CD4-positive, alpha-beta memory T cell (primary cell): ENCODE data around the gene MCC. TPM values are rescaled to one million over a fixed set of nuclear protein-coding genes. Genes with fewer than 3 reads are reported as not detected.
A peak's percentile ranks its signal among the peaks of the same experiment; 100 is the strongest.

Experiments
- CTCF ChIA-PET: fragments of 350-600 bp; sonication (Branson Sonifier 250); formaldehyde crosslinking; loops from one replicate; lab custom pipeline; 2021; ENCODE audit warnings: inconsistent platforms; ENCODE audit not compliant: partially characterized antibody; lab: Charles Lee
- POLR2A ChIA-PET: fragments of 350-600 bp; sonication (Branson Sonifier 250); formaldehyde crosslinking; loops from one replicate; lab custom pipeline; 2021; ENCODE audit not compliant: partially characterized antibody; lab: Charles Lee
- DNase-seq, 5 donors: peaks; one replicate each; pipeline versions ENCODE4 v3.0.0 to v3.0.0-alpha.2; 2020 to 2022; ENCODE audit warnings: mixed read lengths in 1 of 5
- H3K27ac ChIP-seq: one replicate; pipeline ENCODE4 v1.7.0; 2013; ENCODE audit warnings: low read depth, low read length
- H3K27me3 ChIP-seq: 2 replicates; pipeline ENCODE4 v1.7.0; 2013; ENCODE audit warnings: mild to moderate bottlenecking, low read length, moderate library complexity; ENCODE audit not compliant: insufficient read depth
- H3K36me3 ChIP-seq: 2 replicates; pipeline ENCODE4 v1.7.0; 2013; ENCODE audit warnings: mild to moderate bottlenecking, low read length, moderate library complexity; ENCODE audit not compliant: insufficient read depth
- H3K4me1 ChIP-seq: 2 replicates; pipeline ENCODE4 v1.7.0; 2013; ENCODE audit warnings: mild to moderate bottlenecking, low read length, moderate library complexity; ENCODE audit not compliant: insufficient read depth
- H3K4me3 ChIP-seq, 2 donors: one replicate each; pipeline ENCODE4 v1.7.0; 2013; ENCODE audit warnings: low read length in 2 of 2, mild to moderate bottlenecking in 1 of 2
- H3K9me3 ChIP-seq, 2 donors: one replicate each; pipeline ENCODE4 v1.7.0; 2013; ENCODE audit warnings: low read length in 2 of 2, control low read depth in 1 of 2; ENCODE audit not compliant: control insufficient read depth in 1 of 2
- H3K27ac Mint-ChIP-seq, 7 donors: one replicate each; pipeline ENCODE4 v1.8.0; 2020 to 2021; ENCODE audit warnings: mixed read lengths in 7 of 7, mild to moderate bottlenecking in 6 of 7, inconsistent platforms in 3 of 7, moderate library complexity in 3 of 7
- H3K27me3 Mint-ChIP-seq, 2 donors: one replicate each; pipeline ENCODE4 v1.8.0; 2020 to 2021; ENCODE audit warnings: mixed read lengths in 2 of 2
- H3K36me3 Mint-ChIP-seq, 2 donors: one replicate each; pipeline ENCODE4 v1.8.0; 2020 to 2021; ENCODE audit warnings: mixed read lengths in 2 of 2, inconsistent platforms in 1 of 2, mild to moderate bottlenecking in 1 of 2
- H3K4me1 Mint-ChIP-seq, 4 donors: one replicate each; pipeline ENCODE4 v1.8.0; 2020 to 2021; ENCODE audit warnings: mixed read lengths in 4 of 4, mild to moderate bottlenecking in 1 of 4
- H3K4me3 Mint-ChIP-seq, 8 donors: one replicate each; pipeline ENCODE4 v1.8.0; 2020 to 2021; ENCODE audit warnings: mixed read lengths in 8 of 8, mild to moderate bottlenecking in 7 of 8, moderate library complexity in 6 of 8, inconsistent platforms in 3 of 8
- H3K9me3 Mint-ChIP-seq, 8 donors: one replicate each; pipeline ENCODE4 v1.8.0; 2020 to 2021; ENCODE audit warnings: mixed read lengths in 8 of 8, mild to moderate bottlenecking in 5 of 8, inconsistent platforms in 3 of 8, moderate library complexity in 1 of 8
- intact Hi-C: fragments of 100-400 bp; cut with micrococcal nuclease; formaldehyde crosslinking; loops from one replicate; pipeline ENCODE4 v1.15.1; 2023
- polyA plus RNA-seq, 2 donors: library from polyadenylated mRNA; unstranded; fragments of 300-500 nt; fragmentation: Illumina TruSeq; gene quantifications; one replicate each; pipeline ENCODE4 v1.2.3, GENCODE V29; 2021
- total RNA-seq, 2 experiments: library from RNA; stranded (reverse); gene quantifications; one replicate each; pipeline ENCODE4 v1.2.3, GENCODE V29; 2021

The MCC gene
- total and polyA plus RNA-seq, 4 experiments from 2014 or later = 0.92 to 12.1 (median 7.7) TPM

GRCh38 chr5:113039934-113040285 lies 448.3 kb downstream of the MCC start:
- Histone ChIP-seq H3K27me3 (no peaks in the 10 kb centered on the region), H3K27ac (no peak overlapping the region), H3K4me3 (no peak overlapping the region), H3K36me3 (no peaks in the 10 kb centered on the region), H3K4me1 (no peaks in the 10 kb centered on the region), H3K9me3 (no peaks in the 10 kb centered on the region)
- Mint-ChIP-seq H3K4me1 (peaks cover 7 to 13% (median 10%) of the 10 kb centered on the region in 4 donors), H3K4me3 (no peak overlapping the region), H3K9me3 (no peaks in the 10 kb centered on the region), H3K27me3 (no peaks in the 10 kb centered on the region), H3K36me3 (peaks cover 3 to 13% of the 10 kb centered on the region in 2 donors), H3K27ac (peak overlapping the region in 1 of 7 donors; percentile 5)
- no peak for DNase-seq
- CTCF ChIA-PET = interaction anchor here (1.3 to 3.9 kb wide), 2 partner anchors 10 to 43 kb away, joined by 3 to 18 read pairs; no protein-coding TSS in a partner anchor
- POLR2A ChIA-PET = no interaction called here
- intact Hi-C loops = no loop called here

GRCh38 chr5:113039229-113039933 lies 448.9 kb downstream of the MCC start:
- Histone ChIP-seq H3K4me3 (no peak overlapping the region), H3K9me3 (no peaks in the 10 kb centered on the region), H3K27me3 (no peaks in the 10 kb centered on the region), H3K4me1 (no peaks in the 10 kb centered on the region), H3K36me3 (no peaks in the 10 kb centered on the region), H3K27ac (no peak overlapping the region)
- POLR2A ChIA-PET = no interaction called here
- Mint-ChIP-seq H3K36me3 (peaks cover 2 to 11% of the 10 kb centered on the region in 2 donors), H3K4me1 (peaks cover 8 to 18% (median 13%) of the 10 kb centered on the region in 4 donors), H3K27me3 (no peaks in the 10 kb centered on the region), H3K27ac (peak overlapping the region in 1 of 7 donors; percentile 5), H3K4me3 (no peak overlapping the region), H3K9me3 (no peaks in the 10 kb centered on the region)
- no peak for DNase-seq
- CTCF ChIA-PET = interaction anchor here (3.9 kb wide), 1 partner anchor 43 kb away, joined by 18 read pairs; no protein-coding TSS in a partner anchor
- intact Hi-C loops = no loop called here

GRCh38 chr5:113038714-113039113 lies 449.5 kb downstream of the MCC start:
- Mint-ChIP-seq H3K36me3 (peaks cover 2 to 11% of the 10 kb centered on the region in 2 donors), H3K4me1 (peaks cover 10 to 18% (median 13%) of the 10 kb centered on the region in 4 donors), H3K9me3 (no peaks in the 10 kb centered on the region), H3K4me3 (no peak overlapping the region), H3K27me3 (no peaks in the 10 kb centered on the region), H3K27ac (no peak overlapping the region)
- H3K4me3 ChIP-seq = no peak overlapping the region
- DNase-seq = no peak
- H3K27ac ChIP-seq = no peak overlapping the region
- CTCF ChIA-PET = interaction anchor here (3.9 kb wide), 1 partner anchor 42 kb away, joined by 18 read pairs; no protein-coding TSS in a partner anchor
- H3K9me3 ChIP-seq = no peaks in the 10 kb centered on the region
- POLR2A ChIA-PET = no interaction called here
- intact Hi-C loops = no loop called here
- no peaks in the 10 kb centered on the region for H3K36me3 ChIP-seq
- no peaks in the 10 kb centered on the region for H3K27me3 ChIP-seq
- H3K4me1 ChIP-seq = no peaks in the 10 kb centered on the region

- H3K4me1 ChIP-seq = no peaks in the 10 kb centered on the region
- H3K9me3 ChIP-seq = no peaks in the 10 kb centered on the region
- no peak overlapping the region for H3K27ac ChIP-seq
- Mint-ChIP-seq H3K9me3 (no peaks in the 10 kb centered on the region), H3K4me1 (peaks cover 10 to 20% (median 15%) of the 10 kb centered on the region in 4 donors), H3K4me3 (no peak overlapping the region), H3K36me3 (peaks cover 2 to 11% of the 10 kb centered on the region in 2 donors), H3K27me3 (no peaks in the 10 kb centered on the region), H3K27ac (peak overlapping the region in 5 of 7 donors; percentile 19 to 69 (median 65))
- no peak for DNase-seq
- CTCF ChIA-PET = interaction anchor here (3.9 kb wide), 1 partner anchor 42 kb away, joined by 18 read pairs; no protein-coding TSS in a partner anchor
- POLR2A ChIA-PET = no interaction called here
- H3K4me3 ChIP-seq = no peak overlapping the region
- no peaks in the 10 kb centered on the region for H3K27me3 ChIP-seq
- H3K36me3 ChIP-seq = no peaks in the 10 kb centered on the region
- intact Hi-C loops = no loop called here
Observed at GRCh38 chr5:113038136-113038535, 450.1 kb downstream of the MCC start.

GRCh38 chr5:113036826-113037225 lies 451.4 kb downstream of the MCC start:
- H3K4me1 Mint-ChIP-seq = peaks cover 13 to 25% (median 22%) of the 10 kb centered on the region in 4 donors
- Histone ChIP-seq H3K4me1 (no peaks in the 10 kb centered on the region), H3K36me3 (no peaks in the 10 kb centered on the region), H3K9me3 (no peaks in the 10 kb centered on the region), H3K27ac (no peak overlapping the region), H3K4me3 (no peak overlapping the region), H3K27me3 (no peaks in the 10 kb centered on the region)
- ChIA-PET CTCF (no interaction called here), POLR2A (interaction anchor here (1.4 kb wide), 1 partner anchor 13 kb away, joined by 4 read pairs; no protein-coding TSS in a partner anchor)
- no peak for DNase-seq
- H3K36me3 Mint-ChIP-seq = peaks cover 0 to 11% of the 10 kb centered on the region in 2 donors
- H3K27me3 Mint-ChIP-seq = no peaks in the 10 kb centered on the region
- peak overlapping the region in 2 of 7 donors; percentile 24 to 35 for H3K27ac Mint-ChIP-seq
- H3K4me3 Mint-ChIP-seq = no peak overlapping the region
- intact Hi-C loops = no loop called here
- no peaks in the 10 kb centered on the region for H3K9me3 Mint-ChIP-seq

- no peaks in the 10 kb centered on the region for H3K9me3 ChIP-seq
- intact Hi-C loops = no loop called here
- DNase-seq = no peak
- peak overlapping the region in 1 of 7 donors; percentile 36 for H3K27ac Mint-ChIP-seq
- no peak overlapping the region for H3K27ac ChIP-seq
- no peak overlapping the region for H3K4me3 Mint-ChIP-seq
- no peaks in the 10 kb centered on the region for H3K27me3 Mint-ChIP-seq
- ChIA-PET CTCF (no interaction called here), POLR2A (interaction anchor here (1.4 kb wide), 1 partner anchor 13 kb away, joined by 4 read pairs; no protein-coding TSS in a partner anchor)
- H3K4me1 Mint-ChIP-seq = peaks cover 11 to 26% (median 22%) of the 10 kb centered on the region in 4 donors
- no peaks in the 10 kb centered on the region for H3K36me3 ChIP-seq
- H3K4me3 ChIP-seq = no peak overlapping the region
- peaks cover 0 to 2% (median 0%) of the 10 kb centered on the region in 8 donors for H3K9me3 Mint-ChIP-seq
- H3K4me1 ChIP-seq = no peaks in the 10 kb centered on the region
- peaks cover 0 to 11% of the 10 kb centered on the region in 2 donors for H3K36me3 Mint-ChIP-seq
- no peaks in the 10 kb centered on the region for H3K27me3 ChIP-seq
Observed at GRCh38 chr5:113036321-113036720, 451.9 kb downstream of the MCC start.

GRCh38 chr5:113035096-113035495 lies 453.2 kb downstream of the MCC start:
- no peaks in the 10 kb centered on the region for H3K36me3 ChIP-seq
- no peak for DNase-seq
- POLR2A ChIA-PET = interaction anchor here (3.0 kb wide), 1 partner anchor 12 kb away, joined by 18 read pairs; no protein-coding TSS in a partner anchor

More at GRCh38 chr5:113035096-113035495, 453.2 kb downstream of the MCC start:
- no peaks in the 10 kb centered on the region for H3K27me3 ChIP-seq
- no peak overlapping the region for H3K4me3 ChIP-seq
- intact Hi-C loops = no loop called here
- no peak overlapping the region for H3K27ac ChIP-seq
- H3K27ac Mint-ChIP-seq = peak overlapping the region in 4 of 7 donors; percentile 6 to 68 (median 34)
- peaks cover 8 to 26% (median 19%) of the 10 kb centered on the region in 4 donors for H3K4me1 Mint-ChIP-seq
- H3K9me3 ChIP-seq = no peaks in the 10 kb centered on the region
- no peaks in the 10 kb centered on the region for H3K4me1 ChIP-seq
- H3K36me3 Mint-ChIP-seq = peaks cover 3 to 11% of the 10 kb centered on the region in 2 donors
- no peak overlapping the region for H3K4me3 Mint-ChIP-seq
- H3K27me3 Mint-ChIP-seq = no peaks in the 10 kb centered on the region
- CTCF ChIA-PET = interaction anchor here (0.7 to 1.1 kb wide), 3 partner anchors 12 to 39 kb away, joined by 3 to 4 read pairs (median 4); no protein-coding TSS in a partner anchor
- peaks cover 0 to 2% (median 0%) of the 10 kb centered on the region in 8 donors for H3K9me3 Mint-ChIP-seq
